Liver (tissue), 9 donors: ENCODE results near the gene RNF4. TPM values are rescaled to one million over a fixed set of nuclear protein-coding genes. Genes with fewer than 3 reads are reported as not detected.

Experiments used
- DNase-seq: peaks from one replicate; pipeline ENCODE4 v3.0.0-alpha.2; 2017; ENCODE audit warnings: low spot score
- H3K27ac ChIP-seq, 2 donors: one replicate each; pipeline ENCODE4 v1.7.0; 2013; ENCODE audit warnings: inconsistent platforms in 2 of 2, low read length in 2 of 2, control low read depth in 1 of 2, low read depth in 1 of 2, mild to moderate bottlenecking in 1 of 2
- H3K27me3 ChIP-seq, 4 donors: one replicate each; pipeline versions ENCODE4 v1.6.1 to v1.7.0; 2013; ENCODE audit warnings: low read length in 3 of 4, inconsistent platforms in 1 of 4, mild to moderate bottlenecking in 1 of 4, moderate library complexity in 1 of 4; ENCODE audit not compliant: control insufficient read depth in 4 of 4, insufficient read depth in 4 of 4
- H3K36me3 ChIP-seq, 4 donors: one replicate each; pipeline versions ENCODE4 v1.6.1 to v1.7.0; 2013; ENCODE audit warnings: low read length in 3 of 4, mild to moderate bottlenecking in 3 of 4, low read depth in 1 of 4, moderate library complexity in 1 of 4; ENCODE audit not compliant: control insufficient read depth in 4 of 4, insufficient read depth in 3 of 4
- H3K4me1 ChIP-seq, 4 donors: one replicate each; pipeline versions ENCODE4 v1.6.1 to v1.7.0; 2013; ENCODE audit warnings: low read length in 3 of 4, mild to moderate bottlenecking in 3 of 4, moderate library complexity in 1 of 4; ENCODE audit not compliant: control insufficient read depth in 4 of 4, insufficient read depth in 4 of 4
- H3K4me3 ChIP-seq, 3 donors: one replicate each; pipeline versions ENCODE4 v1.6.1 to v1.7.0; 2013; ENCODE audit warnings: low read length in 3 of 3, control low read depth in 1 of 3, low read depth in 1 of 3, mild to moderate bottlenecking in 1 of 3
- H3K9ac ChIP-seq, 2 donors: one replicate each; pipeline ENCODE4 v1.7.0; 2013; ENCODE audit warnings: low read length in 2 of 2, mild to moderate bottlenecking in 2 of 2, moderate library complexity in 2 of 2, control low read depth in 1 of 2, low read depth in 1 of 2
- H3K9me3 ChIP-seq, 4 donors: one replicate each; pipeline versions ENCODE4 v1.6.1 to v1.7.0; 2013; ENCODE audit warnings: low read length in 3 of 4; ENCODE audit not compliant: control insufficient read depth in 4 of 4
- CTCF ChIP-seq: fragments of 150-350 bp; IDR thresholded peaks from 2 replicates; pipeline ENCODE4 v1.5.1; 2017; ENCODE audit warnings: improper control_type of control experiment, low read depth, low read length; ENCODE audit not compliant: missing input control
- EGR1 ChIP-seq, 2 donors: IDR thresholded peaks; 2 replicates each; pipeline ENCODE4 v1.6.1; 2016 to 2018; ENCODE audit warnings: antibody characterized with exemption in 2 of 2, low read depth in 2 of 2
- FOXA1 ChIP-seq: IDR thresholded peaks from 2 replicates; pipeline ENCODE4 v1.6.1; 2016; ENCODE audit warnings: antibody characterized with exemption
- FOXA2 ChIP-seq: IDR thresholded peaks from 2 replicates; pipeline ENCODE4 v1.6.1; 2016; ENCODE audit warnings: antibody characterized with exemption
- HNF4A ChIP-seq, 2 donors: conservative IDR thresholded peaks; 2 replicates each; pipeline ENCODE4 v1.6.1; 2016; ENCODE audit warnings: antibody characterized with exemption in 2 of 2, mild to moderate bottlenecking in 2 of 2
- HNF4G ChIP-seq: IDR thresholded peaks from 2 replicates; pipeline ENCODE4 v1.6.1; 2016; ENCODE audit warnings: antibody characterized with exemption
- JUND ChIP-seq, 2 donors: IDR thresholded peaks; 2 replicates each; pipeline ENCODE4 v1.6.1; 2016; ENCODE audit warnings: antibody characterized with exemption in 2 of 2
- RAD21 ChIP-seq, 2 donors: IDR thresholded peaks; 2 replicates each; pipeline ENCODE4 v1.6.1; 2016; ENCODE audit warnings: antibody characterized with exemption in 2 of 2, mild to moderate bottlenecking in 2 of 2
- REST ChIP-seq: IDR thresholded peaks from 2 replicates; pipeline ENCODE4 v1.6.1; 2016; ENCODE audit warnings: antibody characterized with exemption, mild to moderate bottlenecking
- TAF1 ChIP-seq: conservative IDR thresholded peaks from 2 replicates; pipeline ENCODE4 v1.6.1; 2016; ENCODE audit warnings: antibody characterized with exemption, mild to moderate bottlenecking
- WGBS: extraction: QIAGEN DNeasy Blood & Tissue Kit; methylation state at CpG from one replicate; pipeline ENCODE4 v1.1.7; 2013; 5-methylcytosine and 5-hydroxymethylcytosine counted together
- polyA plus RNA-seq, 2 donors: library from polyadenylated mRNA; stranded (reverse) in 1 of 2; unstranded in 1 of 2; fragments of 200-250 nt in 1 of 2; fragments of >200 nt in 1 of 2; fragmentation: Nextera tagmentation in 1 of 2; extraction: Ambion mirVana in 1 of 2; gene quantifications; one replicate each; pipeline versions ENCODE4 v1.2.1 to v1.2.3, GENCODE V29; 2013 to 2015
- total RNA-seq, 2 donors: library from RNA; depleted of rRNA; stranded (reverse); fragments of >200 nt; gene quantifications; one replicate each; pipeline ENCODE4 v1.2.3, GENCODE V29; 2014
- donor health status: healthy.
- donor health status: healthy.
- donor health status: healthy.
- donor health status: healthy.
- donor health status: healthy.

The RNF4 gene
- total and polyA plus RNA-seq, 4 donors: 13.0 to 31.0 (median 17.2) TPM

- Histone ChIP-seq H3K4me3 (no peak overlapping the region), H3K9ac (no peak overlapping the region), H3K27me3 (no peaks in the 10 kb centered on the region), H3K4me1 (peaks cover 5 to 10% (median 8%) of the 10 kb centered on the region in 4 donors), H3K36me3 (no peaks in the 10 kb centered on the region), H3K27ac (no peak overlapping the region), H3K9me3 (no peaks in the 10 kb centered on the region)
- no peak for DNase-seq
- WGBS: 90% methylated on average over 38 of the region's 38 CpGs
- TF ChIP-seq HNF4A (conservative IDR thresholded peaks at IDR 0.05) (no peak), REST (no peak), CTCF (no peak), TAF1 (no peak)
Observed at GRCh38 chr4:2458546-2459491, 10.1 kb upstream of the RNF4 start.

- Histone ChIP-seq H3K9ac (no peak overlapping the region), H3K27ac (no peak overlapping the region), H3K27me3 (no peaks in the 10 kb centered on the region), H3K9me3 (no peaks in the 10 kb centered on the region), H3K4me3 (no peak overlapping the region), H3K36me3 (no peaks in the 10 kb centered on the region), H3K4me1 (peaks cover 5 to 10% (median 8%) of the 10 kb centered on the region in 4 donors)
- no peak for TF ChIP-seq TAF1
- no peak for TF ChIP-seq EGR1 (IDR thresholded peaks at IDR 0.05; ENCODE audit: low read depth in 2 of 2)
- TF ChIP-seq RAD21 (IDR thresholded peaks at IDR 0.05): no peak
- no peak for TF ChIP-seq CTCF
- TF ChIP-seq JUND (IDR thresholded peaks at IDR 0.05): no peak
- no peak for TF ChIP-seq HNF4A (conservative IDR thresholded peaks at IDR 0.05)
- TF ChIP-seq FOXA1: no peak
- TF ChIP-seq HNF4G: no peak
- no peak for TF ChIP-seq FOXA2
- 96% methylated on average over 19 of the region's 19 CpGs for WGBS
- DNase-seq: no peak
Observed at GRCh38 chr4:2459589-2460349, 9.1 kb upstream of the RNF4 start.
